DMS 273 treated with DMSO at 0.1 percent for 48 hours (cell line): ENCODE data around the gene OGFOD3.
"Not testable (repeated sequence)": the region's sequence is repeated elsewhere in the genome, so short reads cannot be mapped to it uniquely, and the experiment has no call there.

Experiments used
- DNase-seq: peaks from one replicate; lab custom pipeline; 2025; lab: John Stamatoyannopoulos, UW

OGFOD3 gene

GRCh38 chr17:82386881-82387704 lies 31.3 kb downstream of the OGFOD3 start:
- no peak for DNase-seq

DNA sequence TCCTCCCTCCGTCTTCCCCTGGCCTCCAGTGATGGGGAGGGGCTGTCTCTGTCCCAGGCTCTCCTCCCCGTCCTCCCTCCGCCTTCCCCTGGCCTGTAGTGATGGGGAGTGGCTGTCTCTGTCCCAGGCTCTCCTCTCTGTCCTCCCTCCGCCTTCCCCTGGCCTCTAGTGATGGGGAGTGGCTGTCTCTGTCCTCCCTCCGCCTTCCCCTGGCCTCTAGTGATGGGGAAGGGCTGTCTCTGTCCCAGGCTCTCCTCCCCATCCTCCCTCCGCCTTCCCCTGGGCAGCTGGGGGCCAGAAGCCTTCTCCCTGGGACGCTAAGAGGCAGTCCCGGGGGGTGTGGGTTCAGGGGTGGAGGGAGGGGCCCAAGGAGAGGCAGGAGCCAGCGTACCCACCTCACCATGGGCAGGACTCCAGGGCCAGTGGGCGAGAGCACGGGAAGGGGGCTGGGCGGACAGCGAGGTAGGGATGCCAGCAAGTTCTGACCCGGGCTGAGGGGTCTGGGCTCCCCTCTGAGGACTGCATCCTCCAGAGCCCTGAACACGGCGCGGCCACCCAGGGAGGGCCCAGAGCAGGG lies 32.0 kb downstream of the OGFOD3 start:
- DNase-seq, result no peak

DNA sequence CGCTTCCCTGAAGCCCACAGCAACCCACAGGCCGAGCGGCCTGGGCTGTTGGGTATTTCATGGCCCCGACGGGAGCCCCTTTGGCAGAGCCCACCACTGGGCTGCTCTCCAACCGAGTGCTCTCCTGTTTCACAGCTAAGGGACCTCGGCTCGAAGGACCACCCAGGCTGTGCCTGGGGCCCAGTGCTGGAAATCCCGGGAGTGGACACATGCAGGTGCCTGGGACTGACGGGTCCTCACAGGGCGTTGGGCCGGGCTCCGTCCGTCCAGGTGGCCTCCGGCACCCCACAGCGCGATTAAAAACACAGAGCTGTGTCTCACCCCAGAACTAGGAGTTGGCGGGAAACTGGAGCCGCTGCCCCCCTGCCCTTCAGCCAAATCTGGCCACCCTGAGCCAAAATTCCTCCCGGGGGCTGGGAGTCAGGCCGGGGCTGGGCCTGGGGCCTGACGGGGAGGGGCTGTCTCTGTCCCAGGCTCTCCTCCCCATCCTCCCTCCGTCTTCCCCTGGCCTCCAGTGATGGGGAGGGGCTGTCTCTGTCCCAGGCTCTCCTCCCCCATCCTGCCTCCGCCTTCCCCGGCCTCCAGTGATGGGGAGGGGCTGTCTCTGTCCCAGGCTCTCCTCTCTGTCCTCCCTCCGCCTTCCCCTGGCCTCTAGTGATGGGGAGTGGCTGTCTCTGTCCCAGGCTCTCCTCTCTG lies 32.7 kb downstream of the OGFOD3 start:
- no peak for DNase-seq

DNA sequence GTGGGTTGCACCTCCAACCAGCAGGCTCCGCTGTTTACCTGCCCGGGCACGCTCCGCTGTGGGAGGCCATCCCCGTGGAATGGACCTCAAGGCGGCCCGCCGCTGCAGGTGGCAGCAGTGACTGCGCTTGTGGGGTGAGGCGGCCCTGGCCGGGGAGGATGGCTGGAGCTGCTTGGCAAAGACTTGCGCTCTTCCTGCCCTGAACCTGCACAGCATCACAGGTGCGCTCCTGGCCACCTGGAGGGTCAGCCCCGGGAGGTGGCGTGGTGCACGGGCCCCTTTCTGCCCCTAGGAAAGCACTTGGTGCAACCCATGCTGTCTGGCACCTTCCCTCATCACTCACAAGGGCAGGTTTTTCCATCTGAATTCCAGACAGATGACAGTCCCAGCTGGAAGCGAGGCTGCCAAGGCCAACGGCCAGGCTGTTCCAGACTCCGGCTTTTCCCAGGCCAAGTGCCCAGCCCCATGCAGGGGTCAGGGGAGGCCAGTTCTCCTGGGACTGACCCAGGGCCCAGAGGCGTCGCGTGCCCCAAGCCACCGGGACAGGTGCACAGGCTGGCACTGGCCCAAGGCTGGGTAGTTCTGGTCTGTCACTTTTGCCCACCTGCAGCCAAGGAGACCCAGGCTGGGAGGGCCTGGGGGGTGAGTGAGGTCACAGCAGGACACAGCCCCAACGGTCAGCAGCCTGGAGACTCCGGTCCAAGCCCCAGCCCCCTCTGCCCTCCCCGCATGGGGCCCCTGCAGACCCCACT lies 33.5 kb downstream of the OGFOD3 start:
- no peak for DNase-seq

- DNase-seq, result no peak
Measured at GRCh38 chr17:82384051-82384729, 34.2 kb downstream of the OGFOD3 start.

- DNase-seq, result no peak
Measured at GRCh38 chr17:82383411-82383810, 35.0 kb downstream of the OGFOD3 start.

GRCh38 chr17:82382933-82383255 lies 35.5 kb downstream of the OGFOD3 start:
- DNase-seq, result no peak

- not testable (repeated sequence) for DNase-seq
Measured at GRCh38 chr17:82382220-82382932, 36.0 kb downstream of the OGFOD3 start.

DNA sequence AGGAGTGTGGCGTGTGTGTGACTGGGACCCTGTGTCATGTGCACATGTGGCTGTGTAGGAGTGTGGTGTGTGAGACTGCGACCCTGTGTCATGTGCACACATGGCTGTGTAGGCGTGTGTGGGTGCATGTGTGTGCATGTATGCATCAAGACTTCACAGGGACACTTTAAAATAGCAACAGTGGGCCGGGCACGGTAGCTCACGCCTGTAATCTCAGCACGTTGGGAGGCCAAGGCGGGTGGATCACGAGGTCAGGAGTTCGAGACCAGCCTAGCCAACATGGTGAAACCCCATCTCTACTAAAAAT lies 36.7 kb downstream of the OGFOD3 start:
- DNase-seq, result not testable (repeated sequence)

DNA sequence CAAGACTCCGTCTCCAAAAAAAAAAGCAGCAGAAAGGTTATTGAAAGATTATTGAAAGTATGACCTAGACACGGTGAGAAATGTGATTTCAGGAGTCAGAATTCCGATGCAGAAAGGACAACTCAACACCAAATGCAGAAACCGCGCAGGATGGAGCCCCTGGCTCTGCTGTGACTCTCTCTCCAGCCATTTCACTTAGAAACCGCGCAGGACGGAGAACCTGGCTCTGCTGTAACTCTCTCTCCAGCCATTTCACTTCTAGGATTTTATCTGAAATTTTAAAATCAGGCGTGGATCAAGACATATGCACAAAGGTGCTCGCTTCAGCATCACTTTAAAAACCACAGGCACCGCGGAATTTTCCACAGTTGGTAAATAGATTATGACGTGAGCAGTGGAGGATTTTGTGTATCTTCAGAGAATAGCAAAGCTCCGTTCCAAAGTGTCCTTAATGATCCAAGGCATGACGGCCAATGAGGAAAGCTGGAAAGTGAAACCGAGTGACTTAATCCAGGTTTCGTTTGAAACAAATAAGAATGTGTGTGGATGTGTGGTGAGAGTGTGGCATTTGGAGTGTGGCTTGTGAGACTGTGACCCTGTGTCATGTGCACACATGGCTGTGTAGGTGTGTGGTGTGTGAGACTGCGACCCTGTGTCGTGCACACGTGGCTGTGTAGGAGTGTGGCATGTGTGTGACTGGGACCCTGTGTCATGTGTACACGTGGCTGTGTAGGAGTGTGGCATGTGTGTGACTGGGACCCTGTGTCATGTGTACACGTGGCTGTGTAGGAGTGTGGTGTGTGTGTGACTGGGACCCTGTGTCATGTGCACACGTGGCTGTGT lies 37.3 kb downstream of the OGFOD3 start:
- no peak for DNase-seq

DNA sequence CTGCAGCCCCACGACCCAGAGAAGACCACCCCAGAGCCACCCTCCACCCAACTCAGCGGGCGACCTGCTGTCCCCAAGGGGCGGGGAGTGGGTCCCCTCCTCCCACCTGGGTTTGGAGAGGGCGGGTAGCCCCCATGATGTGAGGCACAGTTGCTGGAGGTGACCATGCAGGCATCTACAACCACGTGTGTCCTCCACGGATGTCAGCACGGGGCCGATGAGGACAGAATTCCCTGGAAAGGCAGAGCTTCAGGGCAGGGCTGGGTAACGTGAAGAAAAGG lies 39.7 kb downstream of the OGFOD3 start:
- no peak for DNase-seq

DNA sequence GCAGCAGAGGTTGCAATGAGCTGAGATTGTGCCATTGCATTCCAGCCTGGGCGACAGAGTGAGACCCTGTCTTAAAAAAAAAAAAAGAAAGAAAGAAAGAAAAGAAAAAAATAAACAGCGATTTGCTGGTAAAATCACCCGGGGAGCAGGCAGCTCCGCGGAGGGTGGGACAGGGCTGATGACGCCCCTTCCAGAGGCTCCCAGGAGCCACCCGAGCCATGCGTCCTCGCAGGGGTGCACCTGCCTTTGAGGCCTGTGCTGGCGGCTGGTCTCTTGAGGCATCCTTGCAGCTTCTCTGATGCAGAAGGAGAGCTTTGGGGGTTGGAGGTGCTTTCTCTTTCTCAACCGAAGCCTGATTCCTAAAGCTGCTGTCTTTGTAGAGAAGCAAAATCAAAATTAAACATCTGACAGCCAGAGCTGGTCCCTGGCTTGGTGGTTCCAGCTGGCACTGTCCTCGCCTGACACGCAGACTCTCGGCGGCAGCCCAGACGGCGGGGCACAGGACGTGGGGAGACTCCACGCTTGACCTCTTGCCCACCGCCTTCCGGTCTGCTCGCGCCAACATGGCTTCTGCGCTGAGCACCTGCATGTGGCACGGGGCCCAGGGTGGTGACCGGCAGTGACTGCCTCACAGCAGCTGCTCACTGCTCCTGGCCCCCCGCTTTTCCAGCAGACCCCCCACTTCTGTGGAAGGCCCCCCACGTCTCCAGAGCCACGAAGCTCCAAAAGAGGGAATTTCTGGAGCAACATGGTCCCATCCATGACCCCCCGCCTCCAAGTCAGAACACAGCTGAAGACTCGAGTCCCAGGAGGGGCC lies 40.3 kb downstream of the OGFOD3 start:
- no peak for DNase-seq

- DNase-seq, result not testable (repeated sequence)
Measured at GRCh38 chr17:82377294-82377693, 41.1 kb downstream of the OGFOD3 start.

DNA sequence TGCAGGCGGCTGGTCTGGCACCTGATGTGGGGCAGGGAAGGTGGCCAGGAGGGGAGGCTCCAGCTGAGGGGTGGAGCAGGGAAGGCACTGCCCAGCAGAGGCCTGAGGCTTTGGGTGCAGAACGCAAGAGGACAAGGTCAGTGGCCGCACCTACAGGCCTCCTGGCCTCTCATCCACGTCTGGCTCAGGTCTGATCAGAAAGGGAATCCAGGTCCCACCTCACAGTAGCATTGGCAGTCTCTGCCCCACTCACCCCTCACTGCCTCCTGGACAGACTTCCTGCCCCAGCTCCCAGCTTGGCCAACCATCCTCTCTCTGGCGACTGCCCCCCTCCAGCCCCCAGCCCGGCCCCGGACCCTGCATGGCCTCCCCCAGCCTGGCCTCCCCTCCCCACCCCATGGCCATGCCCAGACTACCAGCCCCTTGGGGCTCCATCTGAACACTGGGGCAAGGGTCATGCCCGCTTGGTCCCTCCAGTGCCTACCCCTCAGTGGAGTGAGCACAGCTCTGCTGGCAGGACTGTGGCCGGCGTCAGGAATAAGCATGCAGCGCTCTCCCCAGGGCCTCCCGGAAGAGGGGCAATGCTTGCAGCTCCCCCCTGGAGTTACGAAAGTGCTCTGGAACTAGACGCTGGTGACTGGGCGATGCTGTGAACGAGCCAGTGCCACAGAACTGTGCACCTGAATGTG lies 42.2 kb downstream of the OGFOD3 start:
- no peak for DNase-seq

DNA sequence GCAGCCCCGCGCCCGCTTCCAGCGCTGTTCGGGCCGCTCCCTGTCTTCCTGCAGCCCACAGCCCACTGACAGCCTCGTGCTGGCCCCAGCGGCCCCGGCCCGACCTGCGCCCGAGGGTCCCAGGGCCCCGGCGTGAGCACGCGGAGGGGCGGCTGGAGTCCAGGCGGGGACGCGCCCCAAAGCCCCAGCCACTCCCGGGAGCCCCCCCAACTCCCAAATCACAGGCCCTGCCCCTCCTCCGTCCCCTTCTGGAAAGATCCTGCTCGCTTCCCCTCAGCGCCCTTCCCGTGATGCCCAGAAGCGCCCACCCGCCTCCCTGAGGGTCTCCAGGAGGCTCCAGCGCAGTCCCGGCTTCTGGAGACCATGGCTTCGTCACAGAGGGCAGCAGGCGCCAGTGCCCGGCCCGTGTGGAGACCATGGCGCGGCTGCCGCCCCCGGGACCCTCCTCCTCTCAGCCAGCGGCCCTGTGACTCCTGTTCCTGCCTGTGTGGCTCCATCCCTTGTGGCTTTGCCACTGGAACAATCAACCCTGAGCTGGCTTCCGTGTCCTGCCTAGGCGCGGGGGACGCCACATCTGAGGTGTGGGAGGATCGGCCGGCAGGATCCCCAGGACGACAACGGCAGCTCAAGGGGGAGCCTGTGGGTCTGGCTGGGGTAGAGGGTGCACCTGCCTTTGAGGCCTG lies 42.9 kb downstream of the OGFOD3 start:
- no peak for DNase-seq

- DNase-seq, result no peak
Measured at GRCh38 chr17:82374626-82375331, 43.6 kb downstream of the OGFOD3 start.

DNA sequence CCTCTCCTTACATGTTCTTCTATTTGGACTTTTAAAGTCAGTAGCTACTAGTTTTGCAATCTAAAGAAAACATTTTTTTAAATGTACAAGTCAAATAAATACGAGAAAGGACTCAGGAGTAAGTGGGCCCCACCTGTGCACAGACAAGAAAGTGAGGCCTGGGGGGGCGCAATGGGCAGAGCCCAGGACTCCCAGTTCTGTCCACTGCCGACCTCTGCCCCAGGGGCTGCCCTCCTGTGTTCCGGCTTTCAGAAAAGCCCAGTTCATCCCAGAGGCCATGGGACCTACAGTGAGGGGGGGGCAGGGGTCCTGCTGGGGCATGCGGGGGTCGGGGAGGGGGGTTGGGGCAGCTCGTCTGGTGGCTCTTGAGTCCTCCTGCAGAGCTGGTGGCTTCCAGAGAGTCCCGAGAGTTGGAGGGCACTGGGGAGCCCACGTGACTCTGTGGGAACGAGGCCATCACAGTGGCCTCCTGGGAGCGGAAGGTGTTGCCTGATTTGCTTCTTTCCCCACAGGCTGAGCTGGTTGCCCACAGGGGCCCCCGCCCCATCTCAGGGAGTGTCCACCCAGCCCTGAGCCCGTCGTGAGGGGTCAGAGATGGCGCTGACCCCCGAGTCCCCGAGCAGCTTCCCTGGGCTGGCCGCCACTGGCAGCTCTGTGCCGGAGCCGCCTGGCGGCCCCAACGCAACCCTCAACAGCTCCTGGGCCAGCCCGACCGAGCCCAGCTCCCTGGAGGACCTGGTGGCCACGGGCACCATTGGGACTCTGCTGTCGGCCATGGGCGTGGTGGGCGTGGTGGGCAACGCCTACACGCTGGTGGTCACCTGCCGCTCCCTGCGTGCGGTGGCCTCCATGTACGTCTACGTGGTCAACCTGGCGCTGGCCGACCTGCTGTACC lies 44.4 kb downstream of the OGFOD3 start:
- no peak for DNase-seq
